GM21723 (cell line): Measurements from ENCODE around the gene IKZF2.

Experiments used
- ATAC-seq: cut with Tn5 transposase; IDR thresholded peaks from one replicate; pipeline ENCODE4 v1.9.1; 2021; ENCODE audit warnings: mild to moderate bottlenecking, moderate library complexity; ENCODE audit not compliant: unreplicated experiment

The IKZF2 gene

DNA sequence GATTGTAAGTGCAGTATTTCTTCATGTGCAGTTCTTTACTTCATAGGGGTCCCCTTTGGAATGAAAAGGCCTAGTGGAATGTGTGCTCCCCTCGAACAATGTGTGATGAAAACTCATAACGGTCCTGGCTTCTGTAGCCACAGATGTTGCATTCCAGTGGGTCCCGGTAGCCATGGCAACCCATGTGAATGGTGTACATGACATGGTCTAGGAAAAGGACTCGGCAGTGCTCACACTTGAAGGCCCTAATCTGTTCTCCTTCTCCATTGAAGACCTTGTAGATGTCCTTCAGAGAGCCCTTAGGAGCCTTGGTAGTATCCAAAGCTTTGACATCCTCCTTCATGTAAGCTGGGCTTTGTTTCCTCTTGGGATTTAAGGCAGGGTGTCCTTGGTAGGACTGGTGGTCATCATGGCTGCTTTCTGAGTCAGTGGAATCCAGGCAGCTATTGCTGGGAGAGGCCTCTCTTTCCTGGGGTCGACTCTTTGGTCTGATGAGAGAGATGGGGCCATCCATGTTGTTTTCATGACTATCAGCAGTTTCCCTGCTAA is 144.0 kb downstream of the IKZF2 start:
- no peak for ATAC-seq

GRCh38 chr2:213004197-213004821 is 147.1 kb downstream of the IKZF2 start:
- no peak for ATAC-seq

DNA sequence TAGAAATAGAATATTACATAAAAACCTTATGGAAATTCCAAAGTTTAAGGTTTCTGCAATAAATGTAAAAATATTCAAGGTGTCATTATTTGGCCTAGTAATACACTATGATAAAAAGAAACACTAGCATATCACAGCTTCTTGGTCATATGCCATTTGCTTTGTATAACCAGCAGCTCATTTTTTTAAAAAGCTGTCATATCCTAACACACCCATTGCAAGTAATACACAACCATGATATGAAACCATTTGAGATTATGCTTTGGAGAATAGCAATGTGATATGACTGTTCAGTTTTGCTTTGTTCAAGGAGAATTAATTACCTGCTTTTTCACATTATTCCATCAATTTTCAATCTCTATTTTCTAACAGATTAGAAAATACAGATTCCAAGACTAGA is 149.0 kb downstream of the IKZF2 start:
- ATAC-seq: peak; percentile 44

- ATAC-seq: no peak
Observed at GRCh38 chr2:213001297-213001910, 150.0 kb downstream of the IKZF2 start.

GRCh38 chr2:212998626-212999359 is 152.6 kb downstream of the IKZF2 start:
- no peak for ATAC-seq

- ATAC-seq: no peak
Observed at GRCh38 chr2:212997526-212998020, 153.8 kb downstream of the IKZF2 start.

- no peak for ATAC-seq
Observed at GRCh38 chr2:212995920-212996319, 155.5 kb downstream of the IKZF2 start.

DNA sequence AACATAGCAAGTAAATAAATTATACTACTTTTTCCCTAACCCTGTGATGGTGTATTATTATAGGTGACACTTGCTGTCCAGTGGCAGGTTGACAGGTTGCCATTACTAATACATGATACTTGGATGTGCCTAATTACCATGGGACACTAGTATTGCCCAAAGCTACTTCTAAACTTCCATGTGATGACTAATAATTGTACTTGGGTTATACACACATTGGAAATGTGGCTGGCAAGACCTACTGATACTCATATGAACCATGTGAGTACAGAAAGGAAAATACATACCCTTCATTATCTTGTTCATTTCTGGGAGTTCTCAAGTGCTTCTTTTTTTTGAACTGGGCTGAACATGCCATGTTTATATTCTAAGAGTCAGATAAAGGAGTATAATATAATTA is 156.4 kb downstream of the IKZF2 start:
- no peak for ATAC-seq

DNA sequence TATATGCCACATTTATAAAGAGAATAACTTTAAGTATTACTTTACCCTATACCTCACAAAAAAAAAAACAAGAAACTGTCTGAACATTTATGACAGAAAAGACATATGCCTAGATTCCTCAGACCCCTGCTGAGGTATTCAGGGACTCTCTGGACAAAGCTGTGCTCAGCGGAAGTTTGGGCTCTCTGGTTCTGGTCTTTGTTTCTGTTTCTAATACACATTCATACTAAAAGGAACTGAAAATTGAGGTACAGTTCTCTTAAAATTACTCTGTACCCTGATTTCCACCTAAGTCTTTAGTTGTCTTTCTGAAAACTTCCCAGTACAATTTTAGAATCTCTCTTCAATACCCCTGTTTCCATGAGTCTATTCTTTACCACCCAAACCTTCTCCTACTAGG is 160.3 kb downstream of the IKZF2 start:
- peak; percentile 94 for ATAC-seq

DNA sequence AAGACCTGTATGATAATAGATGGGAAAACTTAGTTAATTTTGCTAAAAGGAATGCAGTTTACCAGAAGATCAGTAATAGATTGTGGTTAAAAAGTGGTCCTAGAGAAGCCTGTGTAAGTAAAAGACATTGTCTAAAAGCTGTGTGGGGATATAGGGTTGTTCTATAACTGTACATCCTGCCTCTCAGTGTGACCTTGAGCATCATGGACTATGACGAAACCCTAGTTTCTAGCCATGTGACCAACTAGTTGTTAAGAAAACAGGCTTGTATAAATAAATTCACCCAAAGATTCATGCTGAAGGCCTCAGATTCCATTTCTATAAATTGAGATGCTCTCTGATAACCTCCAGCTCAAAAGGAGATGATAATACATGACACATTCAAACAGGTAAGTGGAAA is 160.7 kb downstream of the IKZF2 start:
- peak; percentile 61 for ATAC-seq

- ATAC-seq: no peak
Observed at GRCh38 chr2:212987492-212987891, 163.9 kb downstream of the IKZF2 start.

DNA sequence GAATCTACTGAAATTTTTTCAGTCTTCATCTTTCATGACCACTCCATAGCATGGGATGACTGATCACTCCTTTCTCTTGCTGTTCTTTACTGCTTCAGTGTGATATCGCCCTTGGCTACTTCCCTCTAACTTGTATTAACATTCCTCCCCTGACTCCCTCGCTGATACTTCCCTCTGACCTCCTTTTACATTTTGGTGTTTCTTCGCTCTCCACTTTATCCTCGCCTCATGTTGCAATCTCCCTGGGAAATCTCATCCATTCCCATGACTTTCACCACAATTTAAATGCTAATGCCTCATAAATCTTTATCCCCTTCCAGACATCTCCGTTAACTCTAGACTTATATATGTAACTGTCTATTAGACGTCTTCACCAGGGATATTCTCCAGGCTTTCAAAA is 167.3 kb downstream of the IKZF2 start:
- ATAC-seq: no peak

- ATAC-seq: no peak
Observed at GRCh38 chr2:212979799-212980198, 171.6 kb downstream of the IKZF2 start.

- no peak for ATAC-seq
Observed at GRCh38 chr2:212979046-212979612, 172.3 kb downstream of the IKZF2 start.

- ATAC-seq: no peak
Observed at GRCh38 chr2:212977152-212977551, 174.3 kb downstream of the IKZF2 start.

GRCh38 chr2:212975333-212975732 is 176.1 kb downstream of the IKZF2 start:
- no peak for ATAC-seq

GRCh38 chr2:212974692-212975091 is 176.7 kb downstream of the IKZF2 start:
- no peak for ATAC-seq

DNA sequence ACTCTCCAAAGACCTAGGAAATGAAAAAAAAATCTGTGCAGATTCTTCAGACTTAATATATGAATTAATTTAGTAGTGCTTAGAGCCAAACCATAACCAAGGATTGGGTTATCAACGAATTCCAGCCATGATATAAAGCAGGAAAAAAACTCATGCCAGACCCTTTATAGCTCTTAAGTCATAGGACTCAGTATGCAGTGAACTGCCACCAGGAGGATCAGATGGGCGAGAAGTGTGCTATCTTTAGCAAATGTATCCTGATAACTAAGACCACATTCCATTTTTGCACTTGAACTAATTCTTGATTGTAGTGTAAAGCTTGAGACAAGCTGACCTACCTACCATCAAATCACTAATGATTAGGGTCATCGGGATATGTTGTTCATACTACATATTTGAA is 178.1 kb downstream of the IKZF2 start:
- ATAC-seq: no peak

DNA sequence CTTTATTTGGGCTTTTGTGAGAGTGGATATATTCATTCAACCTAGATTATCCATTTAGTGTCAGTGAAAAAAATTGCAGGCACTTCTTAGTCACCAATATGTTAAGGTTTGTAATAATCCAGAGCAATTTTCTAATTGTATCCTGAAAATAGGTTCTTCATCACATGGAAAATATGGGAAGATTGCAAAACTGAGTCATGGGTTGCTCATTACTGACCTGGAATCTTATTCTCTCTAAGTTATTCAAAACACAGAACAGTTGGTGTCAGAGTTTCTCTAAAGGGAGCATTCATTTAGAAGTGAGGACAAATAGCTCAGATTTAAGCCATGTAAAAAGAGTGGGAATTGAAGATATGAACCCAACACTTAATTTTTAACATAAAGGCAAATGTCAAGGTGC is 181.3 kb downstream of the IKZF2 start:
- no peak for ATAC-seq

GRCh38 chr2:212968284-212969081 is 182.9 kb downstream of the IKZF2 start:
- peak; percentile 85 for ATAC-seq

DNA sequence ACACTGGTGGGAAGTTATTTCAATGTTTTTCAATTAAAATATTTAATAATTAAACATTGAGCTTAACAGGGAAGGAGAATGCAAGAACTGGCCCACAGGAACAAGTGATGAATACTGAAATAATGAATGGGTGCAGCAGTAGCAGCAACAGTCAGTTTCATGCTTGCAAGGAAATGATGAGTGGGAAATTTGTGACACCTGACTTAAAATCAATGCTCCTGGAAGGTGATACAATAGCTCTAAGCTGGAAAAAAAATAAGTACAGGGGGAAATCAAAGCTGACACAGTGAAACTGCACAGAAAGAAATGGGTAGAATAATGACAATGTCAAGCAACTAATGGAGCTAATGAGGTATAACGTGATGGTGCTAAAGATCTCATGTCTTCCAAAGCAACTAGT is 184.5 kb downstream of the IKZF2 start:
- ATAC-seq: no peak
